HFFc6 (cell line): ENCODE results near the gene PSTPIP1. TPM values are rescaled to one million over a fixed set of nuclear protein-coding genes. Genes with fewer than 3 reads are reported as not detected.

Source experiments
- DNase-seq: peaks from one replicate; pipeline ENCODE4 v3.0.0-alpha.2; 2018
- H3K27ac Mint-ChIP-seq: 2 replicates; pipeline ENCODE4 v1.8.0; 2020; ENCODE audit warnings: mild to moderate bottlenecking, mixed read lengths
- H3K27me3 Mint-ChIP-seq: 2 replicates; pipeline ENCODE4 v1.8.0; 2021; ENCODE audit warnings: mild to moderate bottlenecking, moderate library complexity, mixed read lengths; ENCODE audit not compliant: insufficient read depth
- H3K36me3 Mint-ChIP-seq: 2 replicates; pipeline ENCODE4 v1.8.0; 2021; ENCODE audit warnings: low read depth, mixed read lengths
- H3K4me1 Mint-ChIP-seq: 2 replicates; pipeline ENCODE4 v1.8.0; 2020; ENCODE audit warnings: low read depth, mixed read lengths
- H3K4me3 Mint-ChIP-seq: 2 replicates; pipeline ENCODE4 v1.8.0; 2020; ENCODE audit warnings: mild to moderate bottlenecking, moderate library complexity, mixed read lengths
- H3K9me3 Mint-ChIP-seq: 2 replicates; pipeline ENCODE4 v1.8.0; 2020; ENCODE audit warnings: mild to moderate bottlenecking, mixed read lengths
- CTCF ChIP-seq: fragments of 200-600 bp; sonication (generic); IDR thresholded peaks from 2 replicates; pipeline ENCODE4 v1.5.0; 2021; ENCODE audit warnings: antibody characterized with exemption, mild to moderate bottlenecking
- total RNA-seq, 6 experiments: library from RNA; stranded (reverse); fragmentation: NEBNext Ultra II Directional; extraction: Animal tissue kit (Norgen Biotek cat#: 25700); gene quantifications; 2 replicates in 1 of 6; 3 replicates in 5 of 6; pipeline ENCODE4 v1.2.3, GENCODE V29; 2021

Gene PSTPIP1
- total RNA-seq, 6 experiments from 2014 or later: 0.16 to 0.38 TPM; not detected in 4

- TF ChIP-seq CTCF: no peak
- Mint-ChIP-seq H3K36me3 (no peaks in the 10 kb centered on the region), H3K4me1 (no peaks in the 10 kb centered on the region; the same call in 1 of the 2 replicates), H3K9me3 (no peaks in the 10 kb centered on the region), H3K27ac (no peak overlapping the region), H3K27me3 (peaks cover 33% of the 10 kb centered on the region), H3K4me3 (no peak overlapping the region)
- DNase-seq: no peak
Observed at GRCh38 chr15:76991741-76992645, 2.9 kb upstream of the PSTPIP1 start.

GRCh38 chr15:76993114-76993725, 1.7 kb upstream of the PSTPIP1 start:
- no peak for TF ChIP-seq CTCF
- H3K4me3 Mint-ChIP-seq: no peak overlapping the region
- H3K9me3 Mint-ChIP-seq: no peaks in the 10 kb centered on the region
- H3K4me1 Mint-ChIP-seq: peaks cover 8% of the 10 kb centered on the region; the same call in 1 of the 2 replicates
- peaks cover 35% of the 10 kb centered on the region for H3K27me3 Mint-ChIP-seq
- H3K27ac Mint-ChIP-seq: no peak overlapping the region
- DNase-seq: no peak
- H3K36me3 Mint-ChIP-seq: no peaks in the 10 kb centered on the region

- DNase-seq: no peak
- Mint-ChIP-seq H3K36me3 (no peaks in the 10 kb centered on the region), H3K4me3 (no peak overlapping the region), H3K4me1 (peaks cover 8% of the 10 kb centered on the region; the same call in 1 of the 2 replicates), H3K27me3 (peaks cover 29% of the 10 kb centered on the region), H3K27ac (no peak overlapping the region), H3K9me3 (no peaks in the 10 kb centered on the region)
- no peak for TF ChIP-seq CTCF
Observed at GRCh38 chr15:76994001-76994400, 925 bp upstream of the PSTPIP1 start.

GRCh38 chr15:76994496-76994895, 430 bp upstream of the PSTPIP1 start:
- TF ChIP-seq CTCF: no peak

GRCh38 chr15:76996076-76996525, 1.2 kb downstream of the PSTPIP1 start:
- H3K36me3 Mint-ChIP-seq: no peaks in the 10 kb centered on the region
- H3K4me1 Mint-ChIP-seq: peaks cover 8% of the 10 kb centered on the region; the same call in 1 of the 2 replicates
- H3K27ac Mint-ChIP-seq: no peak overlapping the region
- no peaks in the 10 kb centered on the region for H3K9me3 Mint-ChIP-seq
- H3K27me3 Mint-ChIP-seq: peaks cover 19% of the 10 kb centered on the region
- no peak for DNase-seq
- no peak overlapping the region for H3K4me3 Mint-ChIP-seq
- no peak for TF ChIP-seq CTCF

More at GRCh38 chr15:76994496-76994895, 430 bp upstream of the PSTPIP1 start:
- H3K27ac Mint-ChIP-seq: no peak overlapping the region
- peaks cover 28% of the 10 kb centered on the region for H3K27me3 Mint-ChIP-seq
- no peak overlapping the region for H3K4me3 Mint-ChIP-seq
- H3K4me1 Mint-ChIP-seq: peaks cover 8% of the 10 kb centered on the region; the same call in 1 of the 2 replicates
- H3K9me3 Mint-ChIP-seq: no peaks in the 10 kb centered on the region
- no peak for DNase-seq
- no peaks in the 10 kb centered on the region for H3K36me3 Mint-ChIP-seq
